ENCODE data around the gene ME3.

DNA sequence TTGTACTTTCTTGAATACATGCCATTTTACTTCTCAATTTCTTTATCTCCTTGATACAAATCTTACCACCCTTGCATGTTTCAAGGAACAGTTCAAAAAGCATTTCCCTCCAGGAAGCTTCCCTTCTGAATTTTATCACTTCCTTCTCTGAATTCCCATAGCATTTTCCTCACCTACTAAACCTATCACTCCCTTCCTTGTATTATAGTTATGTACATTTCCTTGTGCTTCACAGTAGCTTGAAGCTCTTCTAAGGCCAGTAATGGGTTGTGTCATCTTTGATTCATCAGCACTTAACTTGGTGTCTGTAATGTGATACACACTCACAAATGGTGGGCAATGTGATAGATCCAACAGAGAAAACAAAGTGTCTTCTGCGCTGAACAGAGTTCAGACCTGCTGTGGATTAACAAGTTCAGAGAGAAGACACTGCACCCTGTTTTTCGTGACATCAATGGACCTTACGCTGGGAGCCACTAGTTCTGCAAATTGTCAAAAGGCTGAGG lies 170.2 kb downstream of the ME3 start:
- TF ChIP-seq, protein P1, sequence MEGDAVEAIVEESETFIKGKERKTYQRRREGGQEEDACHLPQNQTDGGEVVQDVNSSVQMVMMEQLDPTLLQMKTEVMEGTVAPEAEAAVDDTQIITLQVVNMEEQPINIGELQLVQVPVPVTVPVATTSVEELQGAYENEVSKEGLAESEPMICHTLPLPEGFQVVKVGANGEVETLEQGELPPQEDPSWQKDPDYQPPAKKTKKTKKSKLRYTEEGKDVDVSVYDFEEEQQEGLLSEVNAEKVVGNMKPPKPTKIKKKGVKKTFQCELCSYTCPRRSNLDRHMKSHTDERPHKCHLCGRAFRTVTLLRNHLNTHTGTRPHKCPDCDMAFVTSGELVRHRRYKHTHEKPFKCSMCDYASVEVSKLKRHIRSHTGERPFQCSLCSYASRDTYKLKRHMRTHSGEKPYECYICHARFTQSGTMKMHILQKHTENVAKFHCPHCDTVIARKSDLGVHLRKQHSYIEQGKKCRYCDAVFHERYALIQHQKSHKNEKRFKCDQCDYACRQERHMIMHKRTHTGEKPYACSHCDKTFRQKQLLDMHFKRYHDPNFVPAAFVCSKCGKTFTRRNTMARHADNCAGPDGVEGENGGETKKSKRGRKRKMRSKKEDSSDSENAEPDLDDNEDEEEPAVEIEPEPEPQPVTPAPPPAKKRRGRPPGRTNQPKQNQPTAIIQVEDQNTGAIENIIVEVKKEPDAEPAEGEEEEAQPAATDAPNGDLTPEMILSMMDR (IDR thresholded peaks at IDR 0.05) = no peak
- no peak for TF ChIP-seq EZH2 (IDR thresholded peaks at IDR 0.05; ENCODE audit: borderline replicate concordance, insufficient read depth, low read depth, low read length, poor library complexity, severe bottlenecking)
